Caki2 (cell line): ENCODE data around the gene BABAM2. TPM values are rescaled to one million over a fixed set of nuclear protein-coding genes. Genes with fewer than 3 reads are reported as not detected.

Experiments used
- DNase-seq: peaks from one replicate; pipeline ENCODE4 v3.0.0-alpha.2; 2015; ENCODE audit warnings: low read depth
- in situ Hi-C: cut with HindIII; loops from 2 replicates; pipeline ENCODE4 v1.10.0; 2016; ENCODE audit warnings: low sequenced_read_pairs, low pct_unique_long_range_greater_than_20kb, mixed read lengths
- total RNA-seq: library from RNA; depleted of rRNA; stranded (reverse); fragments of >200 nt; shearing (Covaris generic); gene quantifications from 2 replicates; pipeline ENCODE4 v1.2.3, GENCODE V29; 2014; ENCODE audit warnings: low replicate concordance; rRNA removed

Gene BABAM2
- total RNA-seq, 1 experiment from 2014 or later = 47.4 TPM

DNA sequence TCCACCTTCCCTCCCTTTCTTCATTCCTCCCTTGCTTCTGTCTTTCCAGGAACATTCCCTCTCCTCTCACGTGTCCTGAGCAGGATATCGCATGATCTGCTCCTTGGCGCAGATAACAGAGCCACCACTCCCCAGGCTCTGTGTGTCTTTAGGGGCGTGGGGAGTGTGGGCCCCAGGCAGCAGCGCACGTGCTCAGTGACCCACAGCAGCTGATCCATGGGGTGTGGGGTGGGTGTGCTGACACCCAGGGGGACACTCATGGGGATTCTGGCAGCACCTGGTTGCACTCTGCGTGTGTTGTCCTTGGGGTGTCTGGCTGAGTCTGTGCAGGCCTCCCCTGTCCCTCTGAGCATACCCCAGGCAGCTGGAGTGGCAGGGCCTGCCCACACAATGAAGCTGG is 492.2 kb downstream of the BABAM2 start:
- in situ Hi-C loops = no loop called here
- no peak for DNase-seq

DNA sequence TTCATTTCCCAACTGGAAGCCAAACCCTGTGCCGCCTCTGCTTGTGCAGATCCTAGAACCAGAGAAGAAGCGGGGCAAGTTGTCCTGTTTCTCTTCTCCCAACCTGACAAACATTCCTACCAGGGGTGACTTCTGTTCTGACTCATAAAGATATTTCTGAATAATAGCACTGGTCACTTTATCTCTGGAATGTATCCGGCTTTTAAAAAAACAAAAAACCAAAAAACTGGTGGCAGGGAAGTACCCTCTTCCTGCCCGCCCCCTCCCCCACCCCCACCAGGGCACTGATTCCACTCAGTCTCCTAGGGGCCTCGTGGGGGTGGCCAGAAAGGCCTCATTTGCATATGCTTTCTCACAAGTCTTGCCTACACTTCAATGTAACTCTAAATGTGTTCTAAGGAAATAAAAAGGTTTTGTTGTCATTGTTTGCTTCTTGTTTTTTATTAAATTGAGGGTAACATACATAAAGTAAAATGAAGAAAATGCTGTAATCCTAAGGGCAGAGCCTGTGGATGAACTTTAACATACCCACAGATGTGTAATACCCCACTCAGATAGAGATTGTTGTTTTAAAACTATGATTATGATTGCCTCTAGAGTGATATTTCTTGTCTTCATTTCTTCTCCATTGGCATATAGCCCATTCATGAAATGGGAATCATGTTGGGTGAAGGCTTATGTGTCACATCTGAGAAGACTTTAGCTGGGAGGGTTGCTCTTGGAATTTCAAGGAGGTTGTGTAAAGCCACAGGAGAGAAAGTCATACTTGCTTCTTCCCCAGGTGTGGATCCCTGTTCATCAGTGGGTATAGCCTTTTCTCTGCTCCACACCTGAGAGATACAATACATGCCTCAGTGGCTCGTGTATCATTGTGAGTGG is 496.8 kb downstream of the BABAM2 start:
- DNase-seq = no peak
- in situ Hi-C loops = no loop called here

Other genes starting within 250 kb of the BABAM2 start
- gene SUPT7L, start 227.1 kb upstream of the BABAM2 start, total RNA-seq = 17.3 and 24.8 TPM in 2 replicates
- 27.6 and 37.5 TPM in 2 replicates for gene SLC4A1AP, start 226.8 kb upstream of the BABAM2 start, total RNA-seq
- 288 and 289 TPM in 2 replicates for gene MRPL33, start 119.0 kb upstream of the BABAM2 start, total RNA-seq
- gene RBKS, start 342 bp upstream of the BABAM2 start, total RNA-seq = 4.4 and 12.5 TPM in 2 replicates